GM18907 (cell line): ENCODE data around the gene AMOT.
A peak's percentile ranks its signal among the peaks of the same experiment; 100 is the strongest.

Experiments
- ATAC-seq: cut with Tn5 transposase; IDR thresholded peaks from one replicate; pipeline ENCODE4 v1.9.1; 2021; ENCODE audit warnings: mild to moderate bottlenecking, moderate library complexity; ENCODE audit not compliant: unreplicated experiment

AMOT gene

GRCh38 chrX:112808007-112808406, 32.6 kb downstream of the AMOT start:
- no peak for ATAC-seq

DNA sequence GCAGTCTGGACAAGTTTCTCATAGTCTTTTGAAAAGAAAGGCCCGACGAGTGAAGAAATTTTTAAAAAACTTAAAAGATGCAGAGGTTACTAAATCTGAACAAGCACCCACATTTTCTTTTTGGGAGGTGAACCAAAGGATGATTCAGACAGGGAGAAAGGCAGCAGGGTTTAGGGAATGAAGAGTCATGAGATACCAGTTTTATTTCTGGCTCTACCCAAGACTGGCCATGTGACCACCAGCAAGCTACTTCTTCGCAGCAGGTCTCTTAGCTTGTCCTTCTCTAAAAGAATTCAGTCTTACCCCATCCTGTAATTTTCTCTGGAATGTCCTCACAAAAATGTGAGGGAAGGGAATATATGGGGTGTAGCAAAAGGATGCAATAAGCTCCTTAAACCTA, 37.6 kb downstream of the AMOT start:
- ATAC-seq, result no peak

GRCh38 chrX:112802541-112802940, 38.1 kb downstream of the AMOT start:
- ATAC-seq, result no peak

DNA sequence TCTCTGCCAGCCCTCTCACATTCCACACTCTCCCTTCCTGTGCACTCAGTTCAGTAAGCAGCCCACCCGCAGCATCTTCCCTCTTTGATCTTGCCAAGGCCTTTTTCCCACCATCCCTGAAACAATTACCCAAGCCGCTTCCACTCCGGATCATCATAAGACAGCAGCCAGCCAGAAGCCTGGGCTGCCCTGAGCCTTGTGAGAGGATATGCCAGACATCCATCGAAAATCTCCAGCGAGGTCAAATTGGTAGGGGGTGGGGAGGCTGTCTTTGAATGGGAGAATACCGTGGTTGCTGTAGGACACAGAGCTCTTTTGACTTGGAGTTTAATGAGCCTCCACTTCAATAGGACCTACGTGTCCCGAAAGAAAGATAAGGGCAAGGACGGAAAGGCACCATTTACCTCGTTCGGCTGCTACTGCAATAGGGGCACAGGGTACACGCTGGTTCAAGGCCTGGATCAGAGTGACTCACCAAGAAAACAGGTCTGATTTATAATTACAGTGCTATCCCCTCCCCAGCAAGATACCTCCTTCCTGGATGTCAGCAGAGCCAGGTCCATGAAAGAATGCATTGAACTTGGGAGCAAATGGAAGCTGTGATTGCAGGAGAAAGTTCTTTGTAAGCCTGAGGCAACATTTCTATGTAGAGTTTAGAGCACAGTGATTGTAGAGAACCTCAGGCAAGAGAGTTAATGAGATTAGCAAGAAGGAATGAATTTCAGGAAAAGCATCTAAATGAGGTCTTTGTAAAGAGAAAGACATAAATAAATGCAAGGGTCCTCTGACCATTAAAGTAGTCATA, 39.5 kb downstream of the AMOT start:
- ATAC-seq, result no peak

- ATAC-seq, result no peak
Observed at GRCh38 chrX:112799425-112799824, 41.2 kb downstream of the AMOT start.

- no peak for ATAC-seq
Observed at GRCh38 chrX:112798736-112799135, 41.9 kb downstream of the AMOT start.

- no peak for ATAC-seq
Observed at GRCh38 chrX:112789931-112790330, 50.7 kb downstream of the AMOT start.

- no peak for ATAC-seq
Observed at GRCh38 chrX:112786076-112786475, 54.6 kb downstream of the AMOT start.

GRCh38 chrX:112785344-112785743, 55.3 kb downstream of the AMOT start:
- ATAC-seq, result no peak

DNA sequence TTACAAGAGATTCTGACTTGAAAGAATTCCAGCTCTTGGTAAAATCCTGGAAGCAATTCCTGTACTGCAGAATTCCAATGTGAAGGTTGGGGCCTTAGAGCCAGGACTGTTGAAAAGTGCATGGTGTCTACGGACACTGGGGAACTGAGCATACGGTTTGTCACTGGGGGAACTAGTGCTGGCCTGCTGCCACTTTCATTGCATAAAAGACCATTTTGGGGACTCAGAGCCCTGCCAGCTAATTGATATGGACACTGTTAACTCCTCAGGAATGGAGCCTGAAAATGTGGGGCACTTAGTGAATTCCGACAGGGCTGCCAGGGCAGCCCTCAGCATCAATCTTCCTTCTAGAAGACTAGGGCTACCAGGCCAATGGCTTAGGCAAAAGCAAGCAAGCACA, 55.9 kb downstream of the AMOT start:
- ATAC-seq, result no peak

DNA sequence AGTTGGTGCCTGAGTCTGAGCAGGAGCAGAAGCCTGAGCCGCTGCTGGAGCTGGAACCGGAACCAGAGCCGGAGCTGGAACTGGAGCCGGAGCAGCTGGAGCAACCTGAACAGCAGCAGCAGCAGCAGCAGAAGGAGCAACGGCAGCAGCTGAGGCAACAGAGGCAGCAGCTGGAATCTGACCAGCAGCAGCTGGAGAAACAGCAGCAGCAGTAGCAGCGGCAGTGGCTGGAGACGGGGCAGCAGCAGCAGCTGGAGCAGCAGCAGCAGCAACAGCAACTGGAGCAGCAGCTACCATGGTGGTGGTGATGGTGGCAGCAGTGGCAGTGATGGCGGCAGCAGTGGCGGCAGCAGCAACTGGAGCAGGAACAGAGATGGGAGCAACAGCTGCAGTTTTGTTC, 61.5 kb downstream of the AMOT start:
- ATAC-seq, result no peak

GRCh38 chrX:112774651-112775293, 65.9 kb downstream of the AMOT start:
- ATAC-seq, result no peak

DNA sequence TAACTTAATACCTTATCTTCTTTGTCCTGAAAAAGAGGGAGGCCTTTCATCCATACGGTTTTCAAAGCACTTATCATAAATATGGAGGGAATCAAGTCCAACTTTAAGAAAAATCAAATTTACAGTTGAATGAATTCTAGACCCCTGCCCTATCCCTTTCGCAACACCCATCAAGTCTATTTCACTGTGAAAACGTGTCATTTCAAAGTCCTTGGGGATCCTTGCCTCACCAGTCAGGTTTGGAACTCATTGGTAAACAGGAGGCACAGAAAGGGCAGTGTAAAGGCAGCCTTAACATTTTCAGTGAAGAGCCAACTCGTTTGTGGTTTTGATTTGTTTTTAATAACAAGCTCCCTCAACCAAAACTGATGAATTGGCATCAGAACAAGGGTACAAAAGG, 66.5 kb downstream of the AMOT start:
- ATAC-seq, result no peak

DNA sequence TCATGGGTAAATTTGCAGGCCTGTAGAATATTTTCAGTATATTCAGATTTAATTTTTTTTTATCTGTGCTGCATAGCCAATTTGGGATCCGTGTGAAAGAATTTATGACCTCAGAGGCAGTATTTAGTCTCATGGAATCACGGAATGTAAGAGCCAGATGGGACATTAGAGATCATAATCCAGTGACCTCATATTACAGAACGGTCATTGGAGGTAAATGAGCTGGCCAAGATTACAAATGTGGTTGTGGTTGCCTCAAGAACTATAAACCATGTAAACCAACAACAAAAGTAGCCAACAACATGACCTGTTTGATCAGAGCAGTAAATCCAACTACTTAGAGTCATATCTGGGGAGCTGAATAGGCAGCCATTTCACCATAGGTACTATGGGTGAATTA, 71.6 kb downstream of the AMOT start:
- ATAC-seq, result no peak

DNA sequence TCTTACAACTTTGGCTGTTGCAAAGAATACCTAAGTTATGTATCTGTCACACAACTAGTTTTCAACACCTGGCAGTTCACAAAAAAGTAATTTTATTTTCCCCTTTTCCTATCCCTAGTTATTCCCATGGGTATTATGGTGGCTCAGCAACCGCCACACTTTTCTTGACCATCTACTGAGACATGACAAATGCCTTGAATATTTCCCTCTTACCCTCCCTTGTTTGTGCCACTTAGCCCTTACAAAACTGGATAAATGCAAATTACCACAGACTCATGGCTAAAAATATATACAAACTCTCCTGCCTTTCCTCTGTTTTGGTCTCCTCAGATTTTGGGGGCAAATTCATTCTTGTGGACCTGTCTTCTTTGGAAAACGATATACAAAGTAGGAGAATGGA, 72.1 kb downstream of the AMOT start:
- no peak for ATAC-seq

DNA sequence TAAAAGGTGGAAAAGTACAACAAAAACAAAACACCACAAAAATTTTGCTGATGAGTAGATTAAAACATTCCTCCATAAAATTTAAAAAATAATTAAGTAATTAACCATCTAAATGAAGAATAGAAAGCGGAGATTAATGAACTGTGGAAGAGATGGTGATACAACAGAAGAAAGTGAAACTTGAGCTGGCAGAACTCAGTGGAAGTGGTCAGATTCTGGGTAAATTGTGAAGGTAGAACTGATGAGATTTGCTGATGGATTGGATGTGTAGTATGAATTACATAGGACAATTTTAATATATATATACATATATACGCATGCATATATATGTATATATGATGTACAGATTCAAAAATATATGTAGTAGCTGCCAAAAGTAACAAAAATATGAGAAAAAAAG, 73.9 kb downstream of the AMOT start:
- peak; percentile 66 for ATAC-seq

- ATAC-seq, result peak; percentile 86
Observed at GRCh38 chrX:112761242-112762207, 79.1 kb downstream of the AMOT start.

DNA sequence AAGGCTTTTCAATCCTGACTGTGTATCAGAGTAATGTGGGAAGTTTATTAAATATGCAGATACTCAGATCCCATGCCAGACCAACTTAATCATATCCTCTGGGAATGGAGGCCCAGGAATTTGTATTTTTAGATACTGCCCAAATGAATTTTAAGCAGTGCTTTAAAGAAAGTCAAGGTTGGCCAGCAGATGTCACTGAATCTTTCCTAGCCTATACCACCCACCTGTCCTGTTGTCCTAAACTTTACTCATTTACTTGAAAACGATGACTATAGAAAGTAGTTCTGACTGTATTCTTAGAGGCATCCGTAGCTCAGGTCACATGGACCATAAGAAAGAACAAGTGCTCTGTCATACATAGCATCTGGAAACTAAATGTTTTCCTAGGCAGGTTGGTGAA, 79.9 kb downstream of the AMOT start:
- ATAC-seq, result peak; percentile 70

GRCh38 chrX:112759966-112760365, 80.7 kb downstream of the AMOT start:
- peak; percentile 33 for ATAC-seq

GRCh38 chrX:112759512-112759911, 81.1 kb downstream of the AMOT start:
- no peak for ATAC-seq

GRCh38 chrX:112757946-112758345, 82.7 kb downstream of the AMOT start:
- no peak for ATAC-seq
